Hematopoietic multipotent progenitor cell treated with erythropoietin and hydrocortisone succinate and interleukin-3 and kit ligand, for 15 days (in vitro differentiated cells): ENCODE measurements around the gene ZNF521.
A peak's percentile ranks its signal among the peaks of the same experiment; 100 is the strongest.

ENCODE experiments used
- DNase-seq: peaks from one replicate; pipeline ENCODE4 v3.0.0-alpha.2; 2015; ENCODE audit warnings: low spot score

ZNF521 gene

DNA sequence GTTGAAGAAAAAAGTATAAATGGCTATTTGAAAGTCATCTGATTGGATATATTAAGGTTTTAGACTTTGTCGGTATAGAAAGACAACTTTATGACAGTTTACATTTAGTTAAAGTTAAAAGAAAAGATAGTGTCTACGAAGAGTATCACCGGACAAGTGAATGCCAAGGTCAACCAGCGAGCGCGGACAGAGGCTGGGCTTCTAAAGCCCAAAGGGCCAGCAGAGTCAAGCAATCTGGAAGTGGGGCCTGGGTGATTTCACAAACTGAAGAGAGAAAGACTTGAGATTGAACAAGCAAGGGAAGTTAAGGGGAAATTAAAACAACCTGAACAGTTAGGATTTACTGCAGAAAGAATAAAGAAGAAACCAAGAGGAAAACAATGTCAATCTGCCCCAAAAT is 16.3 kb downstream of the ZNF521 start:
- no peak for DNase-seq

DNA sequence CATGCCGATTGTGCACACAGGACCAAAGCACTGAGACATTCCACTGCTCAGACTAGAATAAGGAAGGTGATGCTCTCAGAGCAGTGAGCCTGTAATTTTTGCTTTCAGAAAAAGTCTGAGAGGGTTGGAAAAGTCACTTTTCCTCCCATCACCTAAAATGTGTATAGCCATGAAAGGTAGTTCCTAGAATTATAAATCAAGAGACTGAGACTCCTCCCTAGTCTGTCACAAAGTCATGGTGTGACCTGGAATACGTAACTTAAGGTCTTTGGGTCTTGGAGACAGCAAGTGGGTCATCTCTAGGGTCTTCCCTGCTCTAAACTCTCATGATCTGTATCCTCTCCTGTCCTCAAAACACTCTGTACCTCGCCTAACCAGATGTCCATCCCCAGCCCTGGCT is 16.9 kb downstream of the ZNF521 start:
- DNase-seq: no peak

DNA sequence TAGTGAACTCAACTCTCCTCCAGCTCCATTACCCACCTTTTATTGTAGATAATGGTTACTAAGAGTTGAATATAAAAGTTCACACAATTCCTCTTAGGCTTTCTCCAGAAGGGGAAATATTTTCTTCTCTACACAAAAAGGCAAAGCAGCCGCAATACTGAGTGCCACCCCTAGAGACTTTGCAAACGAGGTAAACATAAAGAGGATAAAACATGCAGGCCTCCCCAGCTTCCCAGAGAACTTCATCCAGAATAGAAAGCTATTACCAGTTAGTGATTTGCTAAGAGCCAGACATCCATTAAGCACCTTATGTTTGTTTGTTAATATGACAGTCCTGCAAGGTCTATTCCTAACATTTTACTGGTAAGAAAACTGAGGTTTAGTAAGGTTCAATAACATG is 17.4 kb downstream of the ZNF521 start:
- no peak for DNase-seq

DNA sequence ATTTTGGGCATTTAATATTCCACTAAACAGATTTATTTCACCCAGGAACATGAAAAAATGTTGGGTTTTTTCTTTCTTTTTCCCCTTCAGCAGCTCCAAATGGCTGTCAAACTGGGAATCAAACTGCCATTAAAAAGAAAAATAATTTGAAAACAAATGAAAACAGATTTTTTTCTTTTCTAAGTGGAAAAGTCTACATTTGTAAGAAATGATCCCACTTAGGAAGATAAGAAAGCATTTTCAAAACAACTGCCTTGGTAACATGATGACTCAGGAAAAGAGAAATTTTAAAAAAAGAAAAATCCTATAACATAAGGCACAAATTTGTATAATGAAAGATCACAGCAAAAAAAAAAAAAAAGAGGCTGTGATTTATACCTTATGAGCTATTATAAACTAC is 20.0 kb downstream of the ZNF521 start:
- DNase-seq: no peak

DNA sequence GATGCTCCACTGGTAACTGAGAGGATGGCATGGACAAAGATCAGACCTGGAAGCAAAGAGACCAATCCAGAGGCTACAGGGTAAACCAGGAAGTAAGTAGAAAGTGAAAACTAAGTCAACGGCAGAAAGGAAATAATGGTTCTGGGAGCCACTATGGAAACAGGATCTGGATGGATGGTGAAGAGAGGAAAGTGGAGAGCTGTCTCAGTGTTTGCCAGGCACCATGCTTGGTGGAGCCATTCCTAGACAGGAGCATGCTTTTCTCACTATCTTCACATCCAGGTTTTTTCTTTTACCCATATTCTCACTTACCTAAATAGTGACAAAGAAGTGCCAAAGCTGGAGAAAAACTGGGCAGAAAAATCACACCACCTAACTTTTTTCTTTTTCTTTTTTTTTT is 22.2 kb downstream of the ZNF521 start:
- no peak for DNase-seq

DNA sequence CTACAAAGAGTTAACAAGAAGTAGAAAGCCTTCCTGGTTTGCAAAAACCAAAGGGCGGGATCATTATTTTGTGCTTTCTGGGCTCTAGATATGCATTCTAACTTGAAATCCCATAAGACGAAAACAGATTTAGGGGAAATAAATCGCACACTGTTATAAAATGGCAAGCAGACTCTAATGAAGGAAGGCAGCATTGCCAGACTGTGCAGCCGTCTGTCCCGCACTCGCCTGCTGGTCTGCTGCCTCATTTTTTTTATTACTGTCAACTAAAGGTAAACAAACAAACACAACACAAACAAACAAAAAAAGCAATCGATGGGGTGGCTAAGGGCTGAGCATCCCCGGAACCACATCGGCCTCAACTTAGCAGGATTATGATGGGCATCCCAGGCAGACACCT is 24.4 kb downstream of the ZNF521 start:
- no peak for DNase-seq

DNA sequence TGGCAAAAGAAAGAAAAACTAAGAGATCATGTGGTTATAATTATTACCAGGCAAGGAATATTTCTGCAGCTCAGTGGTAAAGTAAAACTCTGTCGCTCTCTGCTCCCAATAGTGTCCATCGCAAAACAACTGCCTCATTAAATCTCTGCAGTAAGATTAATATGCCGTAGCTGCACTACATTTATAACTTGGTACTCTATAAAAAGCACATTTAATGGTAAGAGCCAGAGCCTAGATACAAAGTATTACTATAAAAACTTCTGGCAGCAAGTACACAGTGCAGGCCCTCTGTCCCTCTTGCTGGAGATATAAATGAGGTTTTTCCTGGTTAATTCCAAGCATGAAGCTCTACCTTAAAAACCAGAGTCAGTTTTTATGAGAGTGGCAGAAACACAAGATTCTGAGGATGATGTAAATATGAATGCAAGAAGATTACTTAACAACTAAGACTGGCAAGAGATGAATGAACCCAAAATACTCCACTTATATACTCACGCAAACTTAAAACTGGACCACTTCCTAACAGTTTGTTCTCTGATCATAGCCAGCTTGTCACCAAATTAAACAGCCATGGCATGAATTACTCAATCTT is 25.5 kb downstream of the ZNF521 start:
- no peak for DNase-seq

DNA sequence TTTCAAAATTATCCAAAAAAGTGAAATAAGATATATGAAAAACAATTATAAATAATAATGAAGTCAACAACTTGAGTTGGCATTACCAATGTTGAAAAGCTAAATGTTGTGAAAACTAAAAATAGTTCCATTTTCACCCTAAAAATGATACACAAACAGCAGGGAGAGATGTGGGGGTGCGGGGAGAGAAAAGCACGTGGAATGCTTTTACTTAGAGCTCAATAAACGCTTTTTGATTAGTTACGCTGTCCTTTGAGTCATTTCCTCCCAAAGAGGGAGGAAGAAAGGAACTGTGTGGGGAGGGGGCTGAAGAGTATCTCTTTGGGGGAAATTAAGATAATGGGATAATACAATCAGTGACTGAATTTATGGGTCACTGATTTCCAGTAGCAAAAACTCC is 29.2 kb downstream of the ZNF521 start:
- no peak for DNase-seq

DNA sequence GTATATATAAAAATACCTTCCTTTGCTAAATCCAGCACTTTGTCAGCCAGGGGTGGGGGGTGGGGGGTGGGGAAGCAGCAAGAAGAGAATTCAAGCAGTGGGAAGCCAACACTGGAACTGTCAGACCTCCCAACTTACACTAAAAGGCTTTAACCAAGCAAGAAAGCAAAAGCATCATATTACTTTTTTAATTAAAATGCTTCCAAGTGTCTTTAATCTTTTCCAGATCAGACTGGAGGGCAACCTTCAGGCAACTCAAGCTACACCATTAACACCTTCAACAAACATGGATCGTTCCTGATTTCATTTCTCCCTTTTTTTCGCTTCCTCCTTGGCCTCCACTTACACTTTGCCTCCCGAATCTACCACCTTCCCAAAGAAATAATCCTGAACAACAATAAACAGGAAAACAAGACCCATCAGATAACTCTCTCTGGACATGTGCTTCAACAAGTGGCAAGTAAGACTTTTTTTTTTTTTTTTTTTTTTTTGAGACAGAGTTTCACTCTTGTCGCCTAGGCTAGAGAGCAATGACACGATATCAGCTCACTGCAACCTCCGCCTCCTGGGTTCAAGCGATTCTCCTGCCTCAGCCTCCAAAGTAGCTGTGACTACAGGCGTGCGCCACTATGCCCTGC is 35.5 kb downstream of the ZNF521 start:
- no peak for DNase-seq

DNA sequence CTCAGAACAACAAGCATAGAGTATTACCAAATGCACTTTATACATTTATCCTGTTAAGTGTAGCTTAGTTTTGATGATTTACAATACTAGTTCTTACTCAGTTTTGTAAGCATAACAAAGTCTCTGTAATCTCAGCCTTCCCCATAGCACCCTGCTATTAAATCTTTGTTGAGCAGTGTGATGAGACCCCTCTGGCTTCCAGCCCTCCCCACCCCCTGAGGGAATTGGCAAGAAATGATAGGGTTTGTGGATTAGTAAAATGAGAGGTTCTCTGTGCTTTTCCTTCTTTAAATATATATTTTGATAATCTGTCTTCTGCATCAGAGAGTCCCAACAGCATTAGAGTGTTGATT is 37.2 kb downstream of the ZNF521 start:
- DNase-seq: no peak

DNA sequence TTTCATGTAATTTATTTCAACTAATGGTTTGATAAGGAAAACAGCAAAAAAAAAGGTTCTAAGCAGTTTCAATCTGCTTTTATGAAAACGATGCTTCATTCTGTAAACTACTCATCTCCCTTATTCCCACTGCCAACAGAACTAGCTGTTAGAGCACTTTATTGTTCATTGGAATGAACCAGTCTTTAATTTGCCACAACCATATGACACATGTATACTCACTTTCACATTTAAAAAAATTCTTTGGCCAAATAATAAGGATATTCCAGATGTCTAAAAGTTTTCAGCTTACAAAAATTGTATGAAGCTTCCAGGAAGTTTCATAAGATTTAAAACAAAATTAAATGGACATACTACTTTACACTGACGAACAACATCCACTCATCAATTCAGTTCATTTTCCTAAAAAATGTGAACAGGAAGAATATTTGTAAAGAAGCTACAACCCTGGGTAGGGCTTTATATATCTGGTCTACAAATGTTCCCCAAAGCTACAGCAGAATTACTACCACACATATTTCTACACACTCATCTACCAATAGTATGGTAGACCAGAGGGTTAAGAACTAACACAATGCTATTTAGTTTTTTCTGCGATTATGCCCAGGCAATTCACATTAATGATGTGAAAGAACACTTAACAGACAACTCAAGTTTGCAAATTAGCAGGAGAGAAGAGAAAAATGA is 37.7 kb downstream of the ZNF521 start:
- DNase-seq: no peak

DNA sequence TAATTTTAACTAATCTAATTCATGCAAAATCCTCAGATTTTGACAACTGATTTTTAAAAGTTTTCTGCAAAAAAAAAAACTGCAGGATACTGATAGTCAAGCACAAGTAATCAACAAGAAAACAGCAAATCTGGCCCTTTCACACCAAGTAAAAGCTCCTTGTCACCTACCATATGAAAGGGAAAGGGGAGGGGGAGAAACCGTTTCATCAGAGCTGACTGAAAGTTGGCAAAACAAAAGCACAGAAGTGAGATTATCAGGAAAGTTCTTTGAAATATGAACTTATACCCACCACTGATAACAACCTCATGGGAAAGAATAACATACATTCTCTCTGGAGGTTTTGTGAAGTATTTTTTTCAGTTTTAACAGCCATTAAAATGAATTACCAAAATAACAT is 38.7 kb downstream of the ZNF521 start:
- DNase-seq: no peak

DNA sequence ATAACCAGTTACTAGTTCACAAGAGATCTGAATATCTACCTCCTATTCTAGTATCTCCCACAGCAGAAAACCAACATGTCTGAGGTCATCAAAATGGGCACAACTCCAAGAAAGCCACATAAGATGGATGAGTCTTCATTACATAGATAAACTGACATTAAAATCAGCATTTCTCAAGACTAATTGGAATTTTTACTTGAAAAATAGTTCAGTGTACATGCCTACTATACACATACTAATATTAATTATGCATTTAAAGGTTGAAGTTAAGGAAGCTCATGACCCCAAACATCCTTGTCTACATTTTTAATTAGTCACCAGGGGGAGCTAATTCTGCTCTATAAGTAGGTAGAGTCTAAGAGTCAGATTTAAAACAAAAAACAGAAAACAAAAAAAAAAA is 41.9 kb downstream of the ZNF521 start:
- DNase-seq: peak; percentile 71

DNA sequence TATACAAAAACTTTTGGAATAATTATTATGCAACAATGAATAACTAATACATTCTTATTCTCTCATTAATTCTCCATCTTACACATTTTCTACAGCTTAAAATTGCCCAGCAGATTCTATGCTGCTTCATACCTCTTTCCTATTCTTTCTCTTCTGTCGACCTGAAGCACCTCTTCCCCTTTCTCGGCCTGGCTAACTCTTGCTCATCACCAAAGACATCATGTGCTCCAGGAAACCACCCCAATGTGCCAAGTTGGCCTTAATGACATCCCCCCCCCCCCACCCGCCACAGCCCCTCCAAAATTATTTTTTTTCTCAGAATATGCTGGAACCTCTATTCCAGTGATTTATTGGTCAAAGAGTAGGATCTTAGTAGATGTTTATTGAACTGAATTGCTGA is 43.6 kb downstream of the ZNF521 start:
- no peak for DNase-seq

DNA sequence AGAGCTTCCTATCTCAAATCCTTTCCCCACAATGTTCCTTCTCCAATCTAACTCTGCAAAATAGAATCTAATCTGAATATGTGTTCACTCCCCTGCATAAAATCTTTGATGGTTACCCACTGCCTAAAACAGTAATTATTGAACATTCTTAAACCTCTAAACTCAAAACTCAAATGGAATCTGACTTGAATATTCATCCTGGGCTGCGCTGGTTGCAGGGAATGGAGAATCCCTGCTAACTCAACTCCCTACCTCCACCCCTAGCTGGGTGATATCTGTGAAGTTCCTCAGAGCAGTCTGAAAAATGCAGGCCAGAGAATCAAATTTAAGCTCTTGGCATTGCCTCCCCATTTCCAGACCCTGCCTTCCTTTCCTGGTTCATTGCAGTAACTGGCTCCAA is 44.8 kb downstream of the ZNF521 start:
- no peak for DNase-seq

DNA sequence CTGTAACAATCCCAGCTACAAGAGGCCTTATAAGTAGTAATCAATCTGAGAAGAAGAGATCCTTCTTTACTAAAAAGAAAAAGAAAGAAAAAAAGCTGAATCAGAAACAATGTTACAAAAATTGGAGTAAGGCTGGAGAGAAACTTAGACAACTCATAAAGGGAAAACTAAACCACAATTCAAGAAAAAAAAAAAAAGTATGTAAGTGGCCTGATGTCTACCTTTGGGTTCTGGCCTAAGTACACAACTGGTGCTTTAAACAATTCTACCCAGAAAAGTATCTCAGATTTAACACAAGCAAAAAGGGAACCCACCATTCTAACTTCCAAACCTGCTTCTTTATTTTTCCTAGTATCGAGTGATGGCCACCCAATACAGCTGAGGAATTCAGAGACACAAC is 45.3 kb downstream of the ZNF521 start:
- DNase-seq: no peak

DNA sequence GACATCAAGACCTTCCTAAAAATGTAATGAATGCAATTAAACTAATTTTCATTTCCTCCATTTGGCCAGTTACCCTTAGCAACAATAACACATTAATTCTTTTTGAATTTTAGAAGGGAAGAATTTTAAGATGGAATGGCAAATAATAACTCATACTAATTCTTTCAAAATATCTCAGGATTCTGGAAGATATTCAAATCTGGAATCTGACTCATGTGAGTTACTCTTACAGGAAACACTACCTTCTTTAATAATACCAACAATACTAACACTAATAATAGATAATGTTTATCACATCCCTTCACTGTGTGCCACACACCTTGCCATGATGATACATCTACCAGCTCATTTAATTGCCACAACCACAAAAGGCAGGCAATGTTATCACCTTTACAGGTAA is 46.4 kb downstream of the ZNF521 start:
- no peak for DNase-seq

DNA sequence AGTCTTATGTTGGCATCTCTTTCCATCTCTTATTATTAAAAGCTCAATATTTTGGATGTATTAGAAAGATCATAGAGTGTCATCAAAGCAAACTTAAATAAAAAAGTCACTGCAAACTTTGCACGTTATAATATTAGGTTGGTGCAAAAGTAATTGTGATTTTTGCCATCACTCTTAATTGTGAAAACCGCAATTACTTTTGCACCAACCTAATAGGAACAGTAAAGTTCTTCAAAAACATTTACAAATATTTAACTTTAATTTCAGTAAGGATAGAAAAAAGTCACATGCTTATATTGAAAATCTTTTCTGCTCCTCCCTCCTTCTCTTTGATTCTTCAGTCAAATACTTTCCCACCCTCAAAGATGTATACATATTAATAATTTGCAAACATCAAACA is 51.5 kb downstream of the ZNF521 start:
- no peak for DNase-seq

DNA sequence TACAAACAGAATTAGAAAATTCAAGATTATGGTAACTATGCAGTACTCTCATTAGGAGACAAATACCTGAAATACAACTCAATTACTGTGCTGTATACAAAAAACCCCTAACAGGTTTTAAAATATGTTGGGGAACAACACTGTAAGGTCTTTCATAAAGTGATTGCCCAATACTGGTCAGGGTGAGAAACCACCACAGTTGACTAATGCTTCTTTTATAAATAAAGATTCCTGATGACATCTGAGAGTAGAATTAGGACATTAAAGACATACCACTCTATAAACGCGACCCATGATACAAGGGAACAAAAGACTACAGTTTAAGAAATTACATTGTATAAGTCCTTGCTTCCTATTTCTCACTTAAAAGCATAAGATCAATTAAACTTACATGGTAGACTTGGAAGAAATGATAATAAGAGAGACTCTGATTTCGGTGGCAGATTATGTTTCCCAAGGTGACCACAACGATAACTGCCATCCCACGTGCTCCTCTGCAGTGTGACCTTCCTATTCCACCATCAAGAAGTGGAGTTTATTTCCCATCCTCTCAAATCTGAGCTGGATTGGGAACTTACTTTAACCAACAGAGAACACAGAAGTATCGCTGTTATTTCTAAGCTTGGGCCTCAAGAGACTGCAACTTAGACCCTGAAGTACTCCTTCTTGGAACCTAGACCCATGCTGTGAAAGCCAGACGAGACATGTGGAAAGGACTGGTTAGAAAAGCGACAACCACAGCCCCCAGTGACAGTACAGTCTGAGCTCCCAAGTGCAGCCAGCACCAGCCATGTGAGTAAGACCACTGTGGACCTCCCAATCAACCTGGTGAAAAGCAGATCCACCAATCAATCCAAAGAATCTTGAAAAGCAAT is 52.3 kb downstream of the ZNF521 start:
- DNase-seq: no peak

DNA sequence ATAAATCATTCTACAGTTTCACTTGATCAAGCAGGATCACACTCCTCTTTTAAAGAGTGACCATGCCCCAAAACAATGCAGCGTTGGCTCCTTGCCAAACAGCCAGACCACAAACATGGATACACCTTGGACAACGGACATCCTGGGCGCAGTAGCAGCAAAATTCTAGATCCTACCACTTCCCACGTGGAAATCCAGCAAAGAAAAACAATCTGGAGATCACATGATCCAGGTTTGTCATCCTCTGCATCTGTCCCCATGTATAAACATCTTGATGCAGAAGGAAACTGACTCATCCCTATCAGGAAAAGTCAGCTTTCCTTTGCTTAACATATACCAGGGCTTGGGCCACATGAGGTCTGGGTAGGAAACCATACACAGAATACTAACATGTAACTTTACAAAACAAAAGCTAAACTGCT is 53.1 kb downstream of the ZNF521 start:
- peak; percentile 18 for DNase-seq

DNA sequence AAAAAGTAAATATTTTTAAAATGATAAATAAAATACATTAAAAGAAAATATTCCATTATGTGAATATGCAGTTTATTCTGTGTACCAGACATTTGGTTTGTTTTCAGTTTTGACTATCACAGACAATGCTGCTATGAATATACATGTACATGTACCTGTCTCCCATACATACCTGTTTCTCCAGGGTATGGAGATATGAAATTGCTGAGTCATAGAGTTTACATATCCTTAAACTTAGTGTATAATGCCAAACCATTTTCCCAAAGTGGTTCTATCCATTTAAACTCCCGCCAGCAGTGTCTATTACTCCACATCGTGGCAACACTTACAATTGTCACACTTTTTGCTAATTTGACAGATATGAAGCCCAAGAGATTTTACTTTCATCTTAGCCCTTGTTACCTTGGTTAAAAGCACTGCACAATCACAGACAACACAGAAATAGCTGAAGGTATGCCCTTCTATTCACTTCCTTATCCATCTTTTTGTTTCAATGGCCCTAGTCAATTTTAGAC is 56.3 kb downstream of the ZNF521 start:
- DNase-seq: no peak

DNA sequence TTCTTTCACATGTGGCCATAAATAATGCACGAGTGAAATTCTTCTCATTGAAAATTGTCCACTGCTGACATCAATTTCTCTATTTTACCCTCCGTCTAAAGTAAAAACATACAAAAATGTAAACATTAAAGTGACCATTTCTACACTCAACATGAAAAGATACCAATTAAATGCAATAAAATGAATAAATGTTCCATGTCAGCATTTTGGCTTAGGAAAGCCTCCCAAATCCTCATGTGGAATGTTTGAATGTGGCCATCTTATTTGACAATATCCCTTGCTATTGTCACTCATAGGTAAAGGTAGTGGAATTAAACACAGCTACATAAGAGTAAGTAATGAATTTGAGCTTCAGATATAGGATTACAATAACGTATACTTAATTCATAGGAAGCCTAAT is 60.8 kb downstream of the ZNF521 start:
- no peak for DNase-seq
